Heart left ventricle (tissue), 13 donors: ENCODE data around the gene NBAS.

Source experiments
- CTCF ChIP-seq, 12 donors: fragments of 200-600 bp; sonication (generic) in 4 of 12; IDR thresholded peaks; one replicate each; pipeline versions ENCODE4 v1.5.0 to v1.8.0; 2018 to 2022; ENCODE audit warnings: antibody characterized with exemption in 12 of 12, mild to moderate bottlenecking in 5 of 12
- POLR2A ChIP-seq, 2 donors: fragments of 450-650 bp; IDR thresholded peaks; one replicate each; pipeline ENCODE4 v1.6.1; 2017; ENCODE audit warnings: antibody characterized with exemption in 2 of 2, mild to moderate bottlenecking in 2 of 2, moderate library complexity in 2 of 2
- donor health status: ischemic (EF 13 %, LVEDD 7.1; RV severe dilation, severe dysfunction).
- donor health status: DM: no; HTN: yes; CAD: no.
- donor health status: DM: no; HTN: no; CAD: no.
- donor health status: ischemic (EF 25% LVEDD 6.9; RV normal size, moderate dysfunction).
- donor health status: ischemic (EF 25% LVEDD 5.7; RV mildly dilated, moderate dysfunction).
- donor health status: ischemic (EF 35%, LVEDD 5.7; RV mildly dilated, moderate dysfunction).
- donor health status: nonischemic (EF 11% LVEDD 7.7; RV severe dilation, severe dysfunction).
- donor health status: DM: yes; HTN: yes; CAD: no.
- donor health status: PGD.
- donor health status: ischemic (EF 29% LVEDD 5.4; RV normal size, mild dysfunction).
- donor health status: nonischemic (EF 23%, LVEDD 6.1; RV moderate dilation, normal function).

GRCh38 chr2:15450808-15451207 is 110.3 kb downstream of the NBAS start:
- TF ChIP-seq CTCF (IDR thresholded peaks at IDR 0.05): no peak
- no peak for TF ChIP-seq POLR2A (IDR thresholded peaks at IDR 0.05)
